GM21381 (cell line): ENCODE results near the gene PAFAH1B1.
"Not testable (repeated sequence)": the region's sequence is repeated elsewhere in the genome, so short reads cannot be mapped to it uniquely, and the experiment has no call there.

ENCODE experiments used
- ATAC-seq: cut with Tn5 transposase; IDR thresholded peaks from one replicate; pipeline ENCODE4 v1.9.1; 2021; ENCODE audit warnings: mild to moderate bottlenecking, moderate library complexity; ENCODE audit not compliant: unreplicated experiment

The PAFAH1B1 gene

GRCh38 chr17:2592971-2593820 is at the start of gene PAFAH1B1:
TSS of gene PAFAH1B1 (plus strand) at chr17:2593654. CDS start at chr17:2638289, 44,635 bp downstream.
- peak; percentile 85 for ATAC-seq

GRCh38 chr17:2545393-2545792 is 48.1 kb upstream of the PAFAH1B1 start:
- no peak for ATAC-seq

GRCh38 chr17:2547176-2547575 is 46.3 kb upstream of the PAFAH1B1 start:
- no peak for ATAC-seq

- not testable (repeated sequence) for ATAC-seq
Measured at GRCh38 chr17:2548026-2548425, 45.4 kb upstream of the PAFAH1B1 start.

- ATAC-seq: no peak
Measured at GRCh38 chr17:2549392-2550211, 43.9 kb upstream of the PAFAH1B1 start.

GRCh38 chr17:2551493-2551892 is 42.0 kb upstream of the PAFAH1B1 start:
- no peak for ATAC-seq

GRCh38 chr17:2551928-2552327 is 41.5 kb upstream of the PAFAH1B1 start:
- no peak for ATAC-seq

GRCh38 chr17:2560658-2561057 is 32.8 kb upstream of the PAFAH1B1 start:
- ATAC-seq: no peak

GRCh38 chr17:2562162-2562858 is 31.1 kb upstream of the PAFAH1B1 start:
- no peak for ATAC-seq

GRCh38 chr17:2563061-2563460 is 30.4 kb upstream of the PAFAH1B1 start:
- ATAC-seq: no peak

GRCh38 chr17:2563543-2563942 is 29.9 kb upstream of the PAFAH1B1 start:
- ATAC-seq: no peak

GRCh38 chr17:2564877-2565276 is 28.6 kb upstream of the PAFAH1B1 start:
- no peak for ATAC-seq

- ATAC-seq: no peak
Measured at GRCh38 chr17:2566056-2566455, 27.4 kb upstream of the PAFAH1B1 start.

- ATAC-seq: peak; percentile 86
Measured at GRCh38 chr17:2571523-2572303, 21.7 kb upstream of the PAFAH1B1 start.

- ATAC-seq: not testable (repeated sequence)
Measured at GRCh38 chr17:2572304-2572609, 21.2 kb upstream of the PAFAH1B1 start.

GRCh38 chr17:2580151-2580550 is 13.3 kb upstream of the PAFAH1B1 start:
- no peak for ATAC-seq

- no peak for ATAC-seq
Measured at GRCh38 chr17:2580661-2581060, 12.8 kb upstream of the PAFAH1B1 start.

- no peak for ATAC-seq
Measured at GRCh38 chr17:2582493-2582892, 11.0 kb upstream of the PAFAH1B1 start.

- no peak for ATAC-seq
Measured at GRCh38 chr17:2591040-2591640, 2.3 kb upstream of the PAFAH1B1 start.
